Stimulated activated CD4-positive, alpha-beta T cell treated with anti-CD3 and anti-CD28 coated beads, Interleukin-12 subunit alpha, Interleukin-12 subunit beta, amount 100 ng/mL, for 24 hours (primary cell): ENCODE data around the gene SRGAP3.
A peak's percentile ranks its signal among the peaks of the same experiment; 100 is the strongest.
"Not testable (repeated sequence)": the region's sequence is repeated elsewhere in the genome, so short reads cannot be mapped to it uniquely, and the experiment has no call there.

Experiments used
- DNase-seq, 2 experiments: peaks; one replicate each; pipeline ENCODE4 v3.0.0-alpha.2; 2020; ENCODE audit warnings: low read depth in 2 of 2

The SRGAP3 gene

DNA sequence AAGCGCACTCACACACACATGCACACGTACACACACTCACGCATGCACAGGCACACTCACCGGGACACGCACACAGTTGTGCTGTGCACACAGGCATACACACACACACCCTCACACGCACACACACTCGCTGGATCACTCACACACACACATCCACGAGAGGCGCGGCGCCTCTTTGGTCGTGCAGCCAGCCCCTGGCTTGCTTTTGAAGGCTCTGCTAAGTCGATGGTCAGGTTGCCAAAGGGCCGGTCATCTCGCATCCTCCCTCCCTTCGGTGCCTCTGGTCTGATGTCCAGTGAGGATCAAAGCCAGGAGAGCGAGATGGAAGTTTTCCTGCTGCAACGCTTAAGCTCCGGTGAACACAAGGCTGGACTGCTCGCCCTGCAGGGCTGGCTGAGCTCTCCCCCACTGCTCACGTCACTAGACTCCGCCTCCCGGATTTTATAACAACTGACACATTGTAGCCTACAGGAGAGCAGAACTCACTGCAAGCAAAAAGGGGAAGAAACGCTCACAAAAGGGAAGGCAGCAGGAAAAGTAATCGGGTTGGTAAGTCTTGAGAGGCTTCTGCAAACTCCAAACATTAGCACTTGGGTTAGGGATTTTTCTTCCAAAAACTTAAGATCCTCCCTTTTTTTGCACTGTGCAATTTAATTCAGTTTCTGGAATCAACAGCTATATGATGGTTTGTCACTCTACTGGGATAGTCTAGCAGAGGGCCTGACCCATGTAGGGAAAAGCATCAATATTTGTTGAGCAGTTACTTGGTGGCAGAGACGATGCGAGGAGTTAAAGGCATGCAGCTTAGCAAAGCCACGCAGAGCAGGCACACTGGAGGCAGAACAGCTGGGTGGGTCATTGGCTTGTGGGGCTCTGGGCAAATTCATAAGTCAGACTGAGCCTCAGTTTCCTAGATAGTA is at the start of gene SRGAP3:
Gene SRGAP3, minus strand, starts transcription at position 374 of the 920 bp plus-strand sequence. CDS start 695 bp downstream, outside the sequence.
- peak; percentile 47 to 73 for DNase-seq

DNA sequence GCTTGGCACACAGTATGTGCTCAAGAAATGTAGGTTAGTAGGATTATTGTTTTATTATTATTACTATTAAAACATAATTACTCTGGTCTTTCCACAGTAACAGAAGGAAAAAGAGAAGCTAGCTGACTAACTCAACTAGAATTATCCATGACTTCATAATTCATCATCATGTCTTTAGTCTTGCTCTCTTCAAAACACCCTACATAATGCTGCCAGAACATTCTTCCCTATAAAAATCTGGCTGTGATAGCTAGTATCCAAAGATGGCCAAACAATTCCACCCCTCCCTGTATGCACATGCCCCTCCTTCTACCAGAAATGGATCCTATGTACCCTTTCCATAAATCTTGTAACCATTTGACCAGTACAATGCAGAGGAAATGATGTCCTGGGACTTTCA is 48.8 kb upstream of the SRGAP3 start:
- DNase-seq, result no peak

DNA sequence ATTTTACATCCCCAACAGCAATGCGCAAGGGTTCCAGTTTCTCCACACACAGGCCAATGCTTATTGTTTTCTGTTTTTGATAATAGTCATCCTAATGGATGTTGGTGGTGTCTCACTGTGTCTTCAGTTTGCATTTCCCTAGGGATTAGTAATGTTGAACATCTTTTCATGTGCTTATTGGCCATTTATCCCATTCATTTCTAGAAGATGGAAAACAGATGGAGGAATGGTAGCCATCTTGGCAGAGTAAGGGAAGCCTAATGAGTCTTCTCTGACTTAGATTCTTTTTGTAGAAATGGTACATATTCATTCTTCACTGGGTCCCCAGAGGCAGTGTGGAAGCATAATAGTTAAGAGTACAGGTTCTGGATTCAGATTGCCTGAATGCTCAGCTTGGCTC is 46.8 kb upstream of the SRGAP3 start:
- no peak for DNase-seq

DNA sequence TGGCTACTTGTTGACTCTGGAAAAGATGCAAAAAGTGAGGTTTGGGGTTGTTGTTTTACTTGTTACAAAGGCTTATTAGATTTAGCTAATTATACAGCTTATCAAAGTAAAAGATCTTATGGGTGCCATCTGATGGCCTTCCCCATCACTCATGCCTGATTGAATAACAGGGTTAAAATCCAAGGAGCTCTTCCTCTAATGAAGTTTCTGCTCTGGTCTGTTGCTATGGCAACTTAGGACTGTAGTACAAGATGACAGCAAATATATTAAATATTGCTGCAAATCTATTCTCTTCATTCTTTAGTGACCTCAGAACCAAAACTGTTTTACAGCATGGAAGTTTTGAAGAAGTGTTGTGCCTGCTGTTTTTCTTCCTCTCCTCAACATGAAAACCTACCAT is 45.6 kb upstream of the SRGAP3 start:
- DNase-seq, result no peak

DNA sequence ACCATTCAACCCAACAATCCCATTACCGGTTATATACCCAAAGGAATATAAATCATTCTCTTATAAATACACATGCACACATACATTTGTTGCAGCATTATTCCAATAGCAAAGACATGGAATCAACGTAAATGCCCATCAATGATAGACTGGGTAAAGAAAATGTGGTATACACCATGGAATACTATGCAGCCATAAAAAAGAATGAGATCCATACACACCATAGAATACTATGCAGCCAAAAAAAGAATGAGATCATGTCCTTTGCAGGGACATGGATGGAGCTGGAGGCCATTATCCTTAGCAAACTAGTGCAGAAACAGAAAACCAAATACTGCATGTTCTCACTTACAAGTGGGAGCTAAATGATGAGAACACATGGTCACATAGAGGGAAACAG is 44.5 kb upstream of the SRGAP3 start:
- not testable (repeated sequence) for DNase-seq

DNA sequence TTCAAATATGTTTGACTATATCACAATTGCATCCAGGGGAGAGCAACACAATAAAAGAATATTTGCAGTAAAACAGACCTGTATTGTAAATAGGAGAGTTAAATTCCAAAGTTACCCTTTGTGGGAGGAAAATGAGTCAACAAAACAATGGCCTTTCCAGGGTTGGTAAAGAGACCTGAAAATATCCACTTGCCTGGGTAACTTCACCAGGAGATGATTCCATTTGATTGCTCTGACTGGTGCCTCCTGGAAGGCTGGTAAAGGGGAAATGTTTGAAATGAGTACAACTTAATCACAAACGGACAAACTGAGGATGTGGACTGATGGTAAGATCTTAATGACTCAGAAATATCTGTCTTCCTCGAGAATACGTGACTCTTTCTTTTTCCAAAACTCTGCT is 43.6 kb upstream of the SRGAP3 start:
- no peak for DNase-seq

DNA sequence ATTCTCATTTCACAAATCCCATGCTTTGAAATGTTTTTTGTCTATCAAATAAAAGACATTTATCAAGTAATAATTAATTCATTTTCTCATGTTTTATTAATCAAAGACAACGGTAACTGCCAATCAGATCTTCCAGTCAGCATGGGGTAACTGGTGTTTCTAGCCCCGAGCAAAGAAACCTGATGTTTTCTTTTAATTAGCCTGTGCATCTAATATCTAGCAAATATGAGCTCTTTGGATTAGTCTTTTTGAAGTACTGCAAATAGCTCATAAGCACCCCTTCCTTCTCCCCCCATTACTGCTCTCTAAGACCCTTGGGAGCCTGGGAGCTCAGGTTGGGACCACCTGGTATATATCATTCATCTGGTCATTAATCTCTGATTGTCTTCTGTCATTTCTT is 43.1 kb upstream of the SRGAP3 start:
- no peak for DNase-seq

DNA sequence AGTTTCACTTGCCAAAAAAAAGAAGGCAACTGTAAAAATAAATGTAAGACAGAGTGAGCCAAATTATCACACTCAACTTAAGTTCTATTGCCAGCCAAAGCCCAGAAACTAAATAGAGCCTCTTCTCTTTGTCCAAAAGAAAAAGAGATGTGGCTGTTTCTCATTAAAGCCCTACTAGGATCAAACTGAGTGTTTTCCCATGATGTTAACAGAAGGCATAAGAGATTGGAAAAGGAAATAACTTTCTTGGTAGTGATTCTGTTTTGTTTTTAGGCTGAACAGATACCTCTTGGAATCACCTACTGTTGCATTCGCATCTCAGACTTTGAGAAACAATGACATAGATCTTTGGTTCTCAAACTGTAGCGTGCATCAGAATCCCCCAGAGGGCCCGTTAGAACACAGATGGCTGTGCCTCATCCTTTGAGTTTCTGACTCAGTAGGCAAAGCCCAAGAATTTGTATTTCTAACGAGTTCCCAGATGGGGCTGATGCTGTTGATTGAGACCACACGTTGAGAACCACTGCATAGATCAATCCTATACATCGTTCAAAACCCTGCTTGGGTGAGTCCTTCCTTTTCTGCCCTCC is 42.5 kb upstream of the SRGAP3 start:
- DNase-seq, result no peak

DNA sequence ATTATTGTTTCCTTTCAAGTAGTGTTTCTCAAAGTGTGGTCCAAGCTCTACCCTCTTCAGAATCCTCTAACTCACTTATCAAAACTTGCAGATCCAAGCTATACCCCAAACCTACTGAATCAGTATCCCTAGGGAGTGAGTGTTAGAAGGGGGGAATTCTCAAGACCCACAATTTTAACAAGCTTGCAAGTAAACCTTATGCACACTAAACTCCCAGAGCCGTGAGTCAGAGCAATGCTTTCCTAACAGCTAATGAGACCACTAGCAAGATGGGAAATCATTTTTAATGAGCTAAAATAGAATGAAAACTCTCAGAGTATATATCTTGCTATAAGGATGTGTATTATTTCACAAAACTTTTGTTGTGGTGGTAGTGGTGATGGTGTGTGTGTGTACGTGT is 41.1 kb upstream of the SRGAP3 start:
- no peak for DNase-seq

DNA sequence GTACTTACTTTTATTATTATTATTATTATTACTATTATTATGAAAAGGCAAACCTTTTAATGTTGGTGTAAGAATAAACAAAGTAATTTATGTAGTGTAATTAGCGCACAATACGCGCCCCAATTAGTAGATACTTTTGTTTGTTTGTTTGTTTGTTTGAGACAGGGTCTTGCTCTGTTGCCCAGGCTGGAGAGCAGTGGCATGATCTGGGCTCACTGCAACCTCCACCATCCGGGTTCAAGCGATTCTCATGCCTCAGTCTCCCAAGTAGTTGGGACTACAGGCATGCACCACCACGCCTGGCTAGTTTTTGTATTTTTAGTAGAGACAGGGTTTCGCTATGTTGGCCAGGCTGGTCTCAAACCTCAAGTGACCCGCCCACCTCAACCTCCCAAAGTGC is 32.1 kb upstream of the SRGAP3 start:
- DNase-seq, result not testable (repeated sequence)

DNA sequence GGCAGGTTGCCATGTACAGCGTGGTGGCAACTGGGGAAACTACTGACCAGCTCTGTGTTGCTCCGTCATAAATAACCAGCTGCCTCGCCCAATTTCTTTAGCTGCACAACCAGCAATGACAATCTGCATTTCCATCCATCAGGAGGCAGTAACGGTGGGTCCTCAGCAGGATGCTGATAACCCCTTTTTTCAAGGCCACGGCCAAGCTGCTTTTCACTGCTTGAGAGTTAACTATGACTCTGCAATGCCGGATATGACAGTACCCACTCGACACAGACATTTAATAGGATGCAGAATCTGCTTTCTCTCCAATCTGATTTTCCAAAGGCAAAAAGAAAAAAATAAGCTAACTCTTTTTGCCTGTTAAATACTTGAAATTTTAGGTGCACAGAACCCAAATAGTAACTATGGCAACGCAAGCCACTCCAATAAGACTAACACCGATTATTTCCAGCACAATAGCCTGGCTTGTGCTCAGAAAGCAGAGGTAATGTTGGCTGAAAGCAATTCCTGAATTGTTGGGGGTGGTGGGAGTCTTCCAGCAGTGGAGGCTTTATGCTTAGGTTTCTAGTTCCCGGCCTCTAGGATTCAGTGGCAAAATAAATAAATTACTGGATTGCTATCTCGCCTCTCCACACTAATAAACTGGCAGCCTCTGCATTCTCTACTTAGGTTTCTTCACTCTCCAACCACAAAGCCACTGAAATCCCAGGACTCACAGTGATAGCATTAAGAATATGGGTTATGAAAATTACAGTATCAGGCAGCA is 31.2 kb upstream of the SRGAP3 start:
- DNase-seq, result no peak

DNA sequence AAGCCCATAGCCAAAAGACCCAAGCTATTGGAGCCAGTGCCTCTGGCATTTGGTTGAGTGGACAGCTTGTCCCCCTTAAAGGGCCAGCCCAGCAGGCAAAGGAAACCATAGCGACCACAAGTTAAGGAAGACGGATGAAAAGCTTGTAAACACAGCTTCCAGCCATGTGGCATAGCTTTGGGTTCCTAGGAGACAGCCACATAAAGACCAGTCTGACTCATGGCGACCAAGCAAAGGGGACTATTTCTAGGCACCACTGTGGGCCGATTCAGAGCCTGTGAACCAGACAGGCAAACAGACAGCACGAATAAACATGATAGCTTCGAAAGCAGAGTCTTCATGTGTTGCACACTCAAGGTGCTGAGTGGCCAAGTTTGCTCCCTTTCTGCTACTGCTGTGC is 30.5 kb upstream of the SRGAP3 start:
- no peak for DNase-seq

DNA sequence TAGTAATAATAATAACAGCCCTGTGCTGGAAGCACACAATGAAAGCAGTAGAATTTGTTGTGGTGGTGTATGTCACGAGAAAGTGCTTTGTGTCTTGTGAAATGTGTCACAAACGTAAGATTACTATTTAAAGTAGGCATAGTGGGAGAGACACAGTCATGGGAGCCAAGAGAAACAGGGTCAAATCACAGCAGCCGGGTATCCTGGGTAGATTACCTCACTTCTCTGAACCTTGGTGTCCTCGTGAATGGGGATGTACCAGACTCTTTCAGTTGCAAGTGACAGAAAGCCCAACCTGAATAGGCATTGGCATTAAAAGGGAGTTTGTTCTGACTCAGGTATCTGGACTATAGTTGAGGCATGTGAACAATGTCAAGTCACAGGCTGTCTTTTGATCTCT is 29.1 kb upstream of the SRGAP3 start:
- DNase-seq, result no peak

DNA sequence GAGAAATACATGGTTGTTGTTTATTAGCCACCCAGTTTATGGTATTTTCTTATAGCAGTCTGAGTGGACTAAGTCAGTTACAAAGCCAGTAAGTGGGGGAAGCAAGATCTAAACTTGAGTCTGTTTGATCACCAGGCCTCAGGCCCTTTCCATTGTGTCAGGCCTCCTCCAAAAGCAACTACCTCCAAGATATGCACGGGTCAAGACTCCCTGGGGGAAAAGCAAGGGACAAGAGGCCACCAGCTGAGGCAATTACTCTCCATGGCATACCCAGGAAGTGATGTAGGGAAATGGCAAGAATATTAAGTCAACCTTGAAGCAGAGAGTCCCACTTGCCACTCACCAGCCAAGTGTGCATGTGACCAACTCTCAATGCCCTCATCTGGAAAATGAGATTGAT is 28.6 kb upstream of the SRGAP3 start:
- DNase-seq, result no peak

DNA sequence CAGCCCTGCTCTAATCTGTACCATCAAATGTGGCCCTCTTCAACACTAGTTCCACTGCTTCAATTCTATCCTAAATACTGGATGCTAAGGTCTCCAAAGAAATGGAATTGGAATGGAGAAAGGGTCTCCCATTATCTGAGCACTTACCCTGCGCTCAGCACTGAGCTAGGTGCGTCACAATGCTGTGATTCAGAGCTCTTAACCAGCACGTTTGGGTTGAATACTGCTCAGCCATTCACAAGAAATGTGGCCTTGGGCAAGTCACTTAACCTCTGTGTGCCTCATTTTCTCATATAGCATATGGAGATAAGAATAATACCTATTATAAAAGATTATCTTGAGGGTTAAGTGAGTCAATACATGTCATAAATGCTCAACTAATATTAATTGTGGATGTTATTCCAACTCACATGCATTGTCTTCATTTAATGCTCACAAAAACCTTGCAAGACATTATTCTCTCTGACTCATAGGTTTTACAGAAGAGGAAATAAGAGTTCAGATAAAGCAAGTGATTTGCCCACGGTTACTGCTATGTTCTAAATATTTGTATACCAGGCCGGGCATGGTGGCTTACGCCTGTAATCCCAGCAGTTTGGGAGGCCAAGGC is 27.4 kb upstream of the SRGAP3 start:
- DNase-seq, result no peak

DNA sequence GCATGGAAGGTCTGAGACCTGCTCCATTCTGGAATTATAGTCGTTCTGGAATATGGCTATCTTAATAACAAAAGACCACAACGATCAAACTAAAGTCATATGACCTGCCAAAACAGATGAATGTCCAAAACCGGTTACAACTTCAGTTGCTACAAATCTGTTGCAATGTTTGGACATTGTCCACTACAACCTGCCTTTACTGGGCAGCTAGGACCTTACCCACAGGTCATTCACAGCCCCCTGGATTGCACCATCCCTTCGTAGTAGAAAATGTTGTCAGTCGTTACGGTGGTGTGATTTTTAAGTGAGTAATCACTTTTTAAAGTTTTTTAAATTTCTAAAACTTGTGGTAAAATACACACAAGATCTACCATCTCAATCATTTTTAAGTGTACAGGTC is 22.5 kb upstream of the SRGAP3 start:
- no peak for DNase-seq

DNA sequence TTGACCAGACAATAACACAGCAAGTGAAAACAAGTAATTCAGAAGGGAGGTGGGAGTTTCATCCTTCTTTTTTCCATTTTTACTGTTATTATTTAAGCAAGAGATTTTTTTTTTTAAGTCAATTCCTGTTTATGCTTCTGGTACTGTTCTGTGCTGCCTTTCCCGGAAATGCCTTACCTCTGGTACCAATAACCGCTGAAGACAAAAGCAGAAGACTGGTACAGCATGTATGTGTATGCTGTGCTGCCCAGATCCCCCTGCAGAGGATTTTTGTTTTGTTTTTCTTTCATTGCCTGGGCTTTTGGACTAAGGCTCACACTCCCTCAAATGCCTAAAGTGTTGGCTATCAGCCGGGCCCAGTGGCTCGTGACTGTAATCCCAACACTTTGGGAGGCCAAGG is 21.3 kb upstream of the SRGAP3 start:
- DNase-seq, result no peak

DNA sequence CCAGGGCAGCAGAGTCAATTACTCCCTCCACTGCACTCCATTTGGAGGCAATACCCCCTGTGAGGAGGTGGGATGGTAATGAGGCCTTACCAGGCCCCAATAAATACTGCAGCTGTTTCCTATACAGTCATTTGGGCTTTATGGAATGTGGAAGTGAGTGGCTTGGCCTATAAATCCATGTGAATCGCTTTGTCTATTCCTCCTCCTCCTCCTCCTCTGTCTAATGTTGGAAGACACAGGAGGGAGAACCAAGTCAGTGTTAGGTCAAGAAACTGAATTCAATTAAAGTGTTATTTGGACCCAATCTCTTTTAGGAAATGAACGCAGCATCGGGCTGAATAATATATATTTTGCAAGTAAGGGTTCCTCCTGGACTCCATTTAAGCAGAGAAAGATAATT is 17.3 kb upstream of the SRGAP3 start:
- DNase-seq, result no peak

DNA sequence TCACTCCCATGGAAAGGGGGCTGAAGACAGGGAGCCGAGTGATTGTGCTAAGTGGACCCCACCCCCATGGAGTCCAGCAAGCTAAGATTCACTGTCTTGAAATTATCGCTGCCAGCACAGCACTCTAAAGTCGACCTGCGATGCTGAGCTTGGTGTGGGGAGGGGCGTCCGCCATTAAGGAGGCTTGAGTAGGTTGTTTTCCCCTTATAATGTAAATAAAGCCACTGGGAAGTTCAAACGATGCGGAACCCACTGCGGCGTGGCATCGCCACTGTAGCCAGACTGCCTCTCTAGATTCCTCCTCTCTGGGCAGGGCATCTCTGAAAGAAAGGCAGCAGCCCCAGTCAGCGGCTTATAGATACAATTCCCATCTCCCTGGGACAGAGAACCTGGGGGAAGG is 10.9 kb upstream of the SRGAP3 start:
- no peak for DNase-seq

DNA sequence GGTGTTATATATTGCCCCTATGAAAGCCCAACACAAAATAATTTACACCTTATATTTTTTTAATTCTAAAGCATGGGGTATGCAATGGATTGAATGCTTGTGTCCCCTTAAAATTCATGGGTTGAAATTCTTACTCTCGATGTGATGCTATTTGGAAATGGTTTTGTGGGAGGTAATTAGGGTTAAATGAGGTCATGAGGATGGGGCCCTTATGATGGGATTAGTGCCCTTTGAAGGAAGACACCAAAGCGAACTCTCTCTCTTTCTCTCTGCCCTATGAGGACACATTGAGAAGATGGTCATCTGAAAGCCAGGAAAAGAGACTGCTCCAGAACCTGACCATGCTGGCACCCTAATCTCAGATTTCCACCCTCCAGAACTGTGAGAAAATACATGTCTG is 7.6 kb upstream of the SRGAP3 start:
- DNase-seq, result no peak

DNA sequence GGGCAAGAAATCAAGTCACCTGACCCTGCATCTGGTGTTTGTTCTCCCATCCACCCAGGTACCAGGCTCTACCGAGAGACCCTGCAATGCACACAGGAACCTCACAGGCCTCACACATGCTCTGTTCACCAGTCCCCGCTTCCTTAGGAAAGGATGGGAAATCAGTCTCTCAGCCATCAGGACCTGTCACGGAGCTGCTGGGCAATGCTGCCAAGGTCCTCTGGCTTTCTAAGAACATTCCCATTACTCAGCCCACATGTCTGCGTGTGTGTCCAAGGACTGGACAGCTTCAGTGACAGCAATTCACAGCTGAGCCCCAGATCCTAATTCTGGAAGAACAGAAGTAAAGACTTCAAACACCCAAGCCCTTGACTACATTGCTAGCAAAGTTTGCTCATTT is 6.5 kb upstream of the SRGAP3 start:
- no peak for DNase-seq

DNA sequence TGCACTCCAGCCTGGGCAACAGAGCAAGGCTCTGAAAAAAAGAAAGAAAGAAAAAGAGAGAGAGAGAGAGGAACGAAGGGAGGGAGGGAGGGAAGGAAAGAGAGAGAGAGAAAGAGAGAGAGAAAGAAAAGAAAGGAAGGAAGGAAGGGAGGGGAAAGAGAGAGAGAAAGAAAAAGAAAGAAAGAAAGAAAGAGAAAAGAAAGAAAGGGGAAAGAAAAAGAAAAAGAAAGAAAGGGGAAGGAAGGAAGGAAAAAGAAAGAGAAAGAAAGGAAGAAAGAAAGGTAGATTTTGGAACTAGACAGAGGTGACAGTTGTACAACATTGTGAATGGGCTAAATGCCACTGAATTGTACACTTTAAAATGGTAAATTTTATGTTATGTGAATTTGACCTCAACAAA is 5.3 kb upstream of the SRGAP3 start:
- no peak for DNase-seq
